ENCODE measurements around the gene LCNL1. TPM values are rescaled to one million over a fixed set of nuclear protein-coding genes. Genes with fewer than 3 reads are reported as not detected.

The LCNL1 gene
- total RNA-seq, 1 donor from 2014 or later = not detected

GRCh38 chr9:136958898-136959850 is 23.6 kb upstream of the LCNL1 start:
- no peak for DNase-seq (ENCODE audit: low read depth in 2 of 2)

- DNase-seq (ENCODE audit: low read depth in 2 of 2) = no peak
These were observed 22.4 kb upstream of the LCNL1 start for GRCh38 chr9:136960212-136960937.

- DNase-seq (ENCODE audit: low read depth in 2 of 2) = no peak
These were observed 21.9 kb upstream of the LCNL1 start for GRCh38 chr9:136960938-136961275.

GRCh38 chr9:136961279-136962065 is 21.3 kb upstream of the LCNL1 start:
- no peak for DNase-seq (ENCODE audit: low read depth in 2 of 2)

- no peak for DNase-seq (ENCODE audit: low read depth in 2 of 2)
These were observed 20.6 kb upstream of the LCNL1 start for GRCh38 chr9:136962163-136962562.

- no peak for DNase-seq (ENCODE audit: low read depth in 2 of 2)
These were observed 20.0 kb upstream of the LCNL1 start for GRCh38 chr9:136962701-136963248.

- DNase-seq (ENCODE audit: low read depth in 2 of 2) = no peak
These were observed 19.5 kb upstream of the LCNL1 start for GRCh38 chr9:136963341-136963740.

- no peak for DNase-seq (ENCODE audit: low read depth in 2 of 2)
These were observed 19.0 kb upstream of the LCNL1 start for GRCh38 chr9:136963751-136964150.

GRCh38 chr9:136964171-136964689 is 18.6 kb upstream of the LCNL1 start:
- DNase-seq (ENCODE audit: low read depth in 2 of 2) = no peak

- no peak for DNase-seq (ENCODE audit: low read depth in 2 of 2)
These were observed 17.9 kb upstream of the LCNL1 start for GRCh38 chr9:136964833-136965422.

- DNase-seq (ENCODE audit: low read depth in 2 of 2) = no peak
These were observed 16.9 kb upstream of the LCNL1 start for GRCh38 chr9:136965771-136966484.

GRCh38 chr9:136968333-136969127 is 14.3 kb upstream of the LCNL1 start:
- DNase-seq (ENCODE audit: low read depth in 2 of 2) = no peak

- no peak for DNase-seq (ENCODE audit: low read depth in 2 of 2)
These were observed 13.6 kb upstream of the LCNL1 start for GRCh38 chr9:136969150-136969549.

- no peak for DNase-seq (ENCODE audit: low read depth in 2 of 2)
These were observed 13.0 kb upstream of the LCNL1 start for GRCh38 chr9:136969774-136970173.

- DNase-seq (ENCODE audit: low read depth in 2 of 2) = no peak
These were observed 12.4 kb upstream of the LCNL1 start for GRCh38 chr9:136970361-136970760.

GRCh38 chr9:136971746-136972145 is 11.0 kb upstream of the LCNL1 start:
- DNase-seq (ENCODE audit: low read depth in 2 of 2) = no peak

- DNase-seq (ENCODE audit: low read depth in 2 of 2) = no peak
These were observed 10.5 kb upstream of the LCNL1 start for GRCh38 chr9:136972335-136972734.

GRCh38 chr9:136972743-136973142 is 10.1 kb upstream of the LCNL1 start:
- DNase-seq (ENCODE audit: low read depth in 2 of 2) = no peak
